SU-DHL-6 (cell line): ENCODE measurements around the gene PDLIM5.

Experiments used
- H2AFZ ChIP-seq: fragments of 200-600 bp; sonication (generic); 2 replicates; pipeline ENCODE4 v1.6.1; 2014; ENCODE audit warnings: low read depth, mild to moderate bottlenecking, moderate library complexity, mixed read lengths, antibody characterized with exemption, low read length; ENCODE audit not compliant: severe bottlenecking
- H3F3A ChIP-seq: fragments of 200-600 bp; shearing (Covaris generic); 2 replicates; pipeline ENCODE4 v1.6.0; 2016; ENCODE audit warnings: antibody characterized with exemption, mild to moderate bottlenecking; ENCODE audit not compliant: insufficient read depth
- H3K27ac ChIP-seq: fragments of 200-600 bp; sonication (generic); 2 replicates; pipeline ENCODE4 v1.5.1; 2016; ENCODE audit warnings: low read depth, mild to moderate bottlenecking, low read length, moderate library complexity, mixed read lengths
- H3K27me3 ChIP-seq: fragments of 200-600 bp; sonication (generic), shearing (Covaris generic); 2 replicates; pipeline ENCODE4 v1.6.0; 2014; ENCODE audit warnings: mild to moderate bottlenecking, low read length
- H3K36me3 ChIP-seq: fragments of 200-600 bp; sonication (generic); 2 replicates; pipeline ENCODE4 v1.6.1; 2014; ENCODE audit warnings: mild to moderate bottlenecking, low read length, mixed read lengths
- H3K4me2 ChIP-seq: fragments of 300-600, 200-600 bp; shearing (Covaris generic), sonication (generic); 2 replicates; pipeline ENCODE4 v1.6.0; 2014; ENCODE audit warnings: low read length, low read depth, mild to moderate bottlenecking; ENCODE audit not compliant: poor library complexity, severe bottlenecking
- H3K4me3 ChIP-seq: fragments of 200-600 bp; sonication (generic); 2 replicates; pipeline ENCODE4 v1.5.1; 2014; ENCODE audit warnings: antibody characterized with exemption, low read length, mild to moderate bottlenecking, mixed read lengths; ENCODE audit not compliant: insufficient read depth, poor library complexity, severe bottlenecking
- H3K79me2 ChIP-seq: fragments of 200-600 bp; sonication (generic); 2 replicates; pipeline ENCODE4 v1.6.1; 2014; ENCODE audit warnings: mild to moderate bottlenecking, low read length, moderate library complexity; ENCODE audit not compliant: insufficient read depth
- H3K9ac ChIP-seq: fragments of 200-600 bp; sonication (generic); 2 replicates; pipeline ENCODE4 v1.7.0; 2014; ENCODE audit warnings: mild to moderate bottlenecking, low read length
- H3K9me2 ChIP-seq: fragments of 200-600 bp; sonication (generic); replicated peaks from 2 replicates; pipeline ENCODE4 v1.6.1; 2014; ENCODE audit warnings: low read length; ENCODE audit not compliant: insufficient read depth
- H3K9me3 ChIP-seq: fragments of 200-600 bp; sonication (generic); 2 replicates; pipeline ENCODE4 v1.6.1; 2014; ENCODE audit warnings: low read length, mixed read lengths; ENCODE audit not compliant: insufficient read depth
- H4K20me1 ChIP-seq: fragments of 200-600 bp; sonication (generic); 2 replicates; pipeline ENCODE4 v1.6.1; 2014; ENCODE audit warnings: low read depth, mild to moderate bottlenecking, antibody characterized with exemption, low read length, moderate library complexity, mixed read lengths
- CTCF ChIP-seq: fragments of 200-600 bp; sonication (generic); IDR thresholded peaks from one replicate; pipeline ENCODE4 v1.5.1; 2017; ENCODE audit warnings: antibody characterized with exemption, mild to moderate bottlenecking, low read length, moderate library complexity; ENCODE audit not compliant: insufficient read depth, poor library complexity, severe bottlenecking
- EZH2phosphoT487 ChIP-seq: fragments of 200-600 bp; sonication (generic), shearing (Covaris generic); conservative IDR thresholded peaks from 2 replicates; pipeline ENCODE4 v1.6.1; 2018; ENCODE audit warnings: mild to moderate bottlenecking, antibody characterized with exemption, low read length, moderate library complexity, mixed read lengths

PDLIM5 gene

DNA sequence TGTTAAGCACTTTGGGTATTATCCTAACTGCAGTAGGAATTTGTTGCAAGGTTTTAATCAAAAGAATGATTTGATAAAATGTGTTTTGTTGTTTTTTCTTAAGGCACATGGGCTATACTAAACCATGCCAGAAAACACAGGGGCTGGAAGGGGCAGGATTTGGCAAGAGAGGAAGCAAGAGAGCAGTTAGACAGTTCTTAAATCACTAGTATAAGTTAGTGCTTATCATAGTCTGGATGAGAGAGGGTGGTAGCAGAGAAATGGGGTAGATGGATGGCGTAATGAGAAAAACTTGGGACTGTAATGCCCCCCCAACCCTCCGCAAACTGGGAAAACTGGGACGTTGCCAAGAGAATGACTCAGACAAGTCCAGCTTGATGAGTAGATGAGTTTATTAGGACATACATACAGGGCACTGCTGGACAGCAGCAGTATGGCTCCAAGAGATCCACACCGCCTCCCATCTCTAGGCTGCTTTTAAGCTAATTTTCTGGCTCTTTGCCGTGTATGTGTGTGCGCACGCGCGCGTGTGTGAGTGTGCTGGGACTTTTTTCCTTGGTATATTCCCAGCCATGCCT lies 151.5 kb downstream of the PDLIM5 start:
- H3K27me3 ChIP-seq: no peaks in the 10 kb centered on the region
- no peaks in the 10 kb centered on the region for H3F3A ChIP-seq
- H3K9me3 ChIP-seq: no peaks in the 10 kb centered on the region
- H3K4me2 ChIP-seq: no peak overlapping the region
- H2AFZ ChIP-seq: no peak overlapping the region
- H3K9me2 ChIP-seq: no peaks in the 10 kb centered on the region
- no peaks in the 10 kb centered on the region for H3K36me3 ChIP-seq
- H3K27ac ChIP-seq: no peak overlapping the region
- no peaks in the 10 kb centered on the region for H3K79me2 ChIP-seq
- H4K20me1 ChIP-seq: no peaks in the 10 kb centered on the region
- H3K9ac ChIP-seq: no peak overlapping the region
- no peak overlapping the region for H3K4me3 ChIP-seq
- TF ChIP-seq EZH2phosphoT487 (no peak), CTCF (no peak)

DNA sequence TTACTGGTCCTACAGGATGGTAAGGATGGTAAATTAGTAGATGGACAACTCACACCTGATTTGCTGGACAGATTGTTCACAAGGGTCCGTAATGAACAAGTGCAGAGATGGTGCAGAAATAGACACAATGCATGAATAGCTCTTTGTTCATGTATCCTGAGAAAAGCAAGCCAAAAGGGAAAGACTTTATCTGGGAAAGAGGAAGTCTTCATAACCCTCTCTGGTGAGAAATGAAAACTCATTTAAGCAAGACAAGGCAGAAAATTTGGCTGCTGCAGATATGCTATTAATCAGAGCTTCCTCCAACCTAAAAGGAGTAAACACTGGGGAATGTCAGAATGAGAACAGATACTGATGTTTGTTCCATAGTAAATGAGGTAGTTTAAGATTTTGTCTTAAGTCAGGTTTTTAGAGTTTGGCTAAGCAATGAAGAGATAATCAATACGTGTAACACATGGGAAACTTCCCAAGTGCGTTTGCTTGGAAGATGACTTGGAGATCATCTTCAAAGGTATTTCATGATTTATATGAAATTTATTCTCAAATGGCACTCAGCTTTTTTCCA lies 153.6 kb downstream of the PDLIM5 start:
- no peaks in the 10 kb centered on the region for H3K27me3 ChIP-seq
- H3K9me2 ChIP-seq: no peaks in the 10 kb centered on the region
- no peaks in the 10 kb centered on the region for H3K79me2 ChIP-seq
- H3K36me3 ChIP-seq: no peaks in the 10 kb centered on the region
- TF ChIP-seq CTCF (no peak), EZH2phosphoT487 (no peak)
- H4K20me1 ChIP-seq: no peaks in the 10 kb centered on the region
- H3K4me3 ChIP-seq: no peak overlapping the region
- no peak overlapping the region for H3K4me2 ChIP-seq
- H3K27ac ChIP-seq: no peak overlapping the region
- H3K9me3 ChIP-seq: no peaks in the 10 kb centered on the region
- no peak overlapping the region for H3K9ac ChIP-seq
- H3F3A ChIP-seq: no peaks in the 10 kb centered on the region
- H2AFZ ChIP-seq: no peak overlapping the region

DNA sequence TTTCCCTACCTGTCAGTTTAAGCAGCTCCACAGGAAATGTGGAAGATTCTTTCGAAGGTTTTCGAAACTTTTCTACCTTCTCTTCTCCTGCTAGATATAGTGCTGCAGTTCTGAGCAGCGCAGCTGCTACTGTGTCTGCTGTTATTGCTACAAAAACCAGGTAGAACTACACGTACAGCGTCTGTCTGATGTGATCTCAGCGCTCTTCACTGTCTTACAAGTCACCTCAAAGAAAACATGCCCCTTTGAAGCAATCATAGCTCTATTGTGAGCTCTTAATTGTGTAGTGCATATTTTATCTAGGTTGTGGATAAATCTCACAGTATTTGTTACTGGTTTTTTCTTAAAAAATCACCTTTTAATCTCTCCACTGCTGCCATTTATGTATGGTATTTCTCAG lies 158.4 kb downstream of the PDLIM5 start:
- Histone ChIP-seq H3K27ac (no peak overlapping the region), H3K4me2 (no peak overlapping the region)
- TF ChIP-seq CTCF (no peak), EZH2phosphoT487 (no peak)

More for the DNA sequence above, 158.4 kb downstream of the PDLIM5 start:
- Histone ChIP-seq H3K4me3 (no peak overlapping the region), H3K9me2 (no peaks in the 10 kb centered on the region), H3K27me3 (no peaks in the 10 kb centered on the region), H3K36me3 (no peaks in the 10 kb centered on the region), H3F3A (no peaks in the 10 kb centered on the region), H4K20me1 (no peaks in the 10 kb centered on the region), H3K9ac (no peak overlapping the region), H3K9me3 (no peaks in the 10 kb centered on the region), H3K79me2 (no peaks in the 10 kb centered on the region), H2AFZ (no peak overlapping the region)
